NT2/D1 (cell line): ENCODE results near the gene SV2C.

ENCODE experiments used
- DNase-seq: peaks from one replicate; pipeline ENCODE4 v3.0.0-alpha.2; 2011; ENCODE audit warnings: low read depth, low spot score
- H3K27me3 ChIP-seq: 2 replicates; pipeline ENCODE4 v1.6.0; 2011; ENCODE audit warnings: mild to moderate bottlenecking; ENCODE audit not compliant: insufficient read length, insufficient read depth
- H3K36me3 ChIP-seq: 2 replicates; pipeline ENCODE4 v1.6.1; 2011; ENCODE audit warnings: mild to moderate bottlenecking, low read length, mixed read lengths; ENCODE audit not compliant: insufficient read depth, insufficient read length
- H3K4me1 ChIP-seq: 2 replicates; pipeline ENCODE4 v1.5.1; 2011; ENCODE audit not compliant: insufficient read depth, insufficient read length
- H3K4me3 ChIP-seq: 2 replicates; pipeline ENCODE4 v1.5.1; 2011; ENCODE audit warnings: low read depth; ENCODE audit not compliant: insufficient read length
- H3K9ac ChIP-seq: 2 replicates; pipeline ENCODE4 v1.6.0; 2011; ENCODE audit warnings: low read depth; ENCODE audit not compliant: insufficient read length
- H3K9me3 ChIP-seq: 2 replicates; pipeline ENCODE4 v1.5.1; 2011; ENCODE audit warnings: mild to moderate bottlenecking, low read length; ENCODE audit not compliant: insufficient read depth
- SUZ12 ChIP-seq: IDR thresholded peaks from 2 replicates; pipeline ENCODE4 v1.6.1; 2011; ENCODE audit not compliant: insufficient read length, insufficient read depth; ENCODE audit errors: extremely low read depth
- YY1 ChIP-seq: IDR thresholded peaks from 2 replicates; pipeline ENCODE4 v1.6.1; 2011; ENCODE audit not compliant: insufficient read length, insufficient read depth
- ZNF274 ChIP-seq: IDR thresholded peaks from 2 replicates; pipeline ENCODE4 v1.6.1; 2011; ENCODE audit warnings: mild to moderate bottlenecking, low read depth, low read length

SV2C gene

DNA sequence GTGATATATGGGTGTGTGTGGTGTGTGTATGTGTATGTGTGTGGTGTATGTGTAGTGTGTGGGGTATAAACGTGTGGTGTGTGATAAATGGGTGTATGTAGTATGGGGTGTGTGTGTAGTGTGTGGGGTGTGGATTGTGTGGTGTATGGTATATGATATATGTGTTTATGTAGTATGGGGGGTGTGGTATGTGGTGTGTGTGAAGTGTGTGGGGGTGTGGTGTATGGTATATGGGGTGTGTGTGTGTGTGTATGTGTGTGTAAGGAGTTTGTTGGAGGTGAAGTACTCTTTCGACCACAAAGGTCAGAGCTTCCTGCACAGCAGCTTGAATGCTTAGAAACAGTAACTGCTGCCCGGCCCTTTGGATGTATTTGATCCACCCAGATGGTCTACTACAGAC lies 174.7 kb downstream of the SV2C start:
- Histone ChIP-seq H3K27me3 (no peaks in the 10 kb centered on the region), H3K36me3 (no peaks in the 10 kb centered on the region), H3K4me1 (no peaks in the 10 kb centered on the region), H3K4me3 (no peak overlapping the region), H3K9me3 (no peaks in the 10 kb centered on the region), H3K9ac (no peak overlapping the region)
- no peak for DNase-seq
- no peak for TF ChIP-seq ZNF274
- TF ChIP-seq SUZ12: no peak

DNA sequence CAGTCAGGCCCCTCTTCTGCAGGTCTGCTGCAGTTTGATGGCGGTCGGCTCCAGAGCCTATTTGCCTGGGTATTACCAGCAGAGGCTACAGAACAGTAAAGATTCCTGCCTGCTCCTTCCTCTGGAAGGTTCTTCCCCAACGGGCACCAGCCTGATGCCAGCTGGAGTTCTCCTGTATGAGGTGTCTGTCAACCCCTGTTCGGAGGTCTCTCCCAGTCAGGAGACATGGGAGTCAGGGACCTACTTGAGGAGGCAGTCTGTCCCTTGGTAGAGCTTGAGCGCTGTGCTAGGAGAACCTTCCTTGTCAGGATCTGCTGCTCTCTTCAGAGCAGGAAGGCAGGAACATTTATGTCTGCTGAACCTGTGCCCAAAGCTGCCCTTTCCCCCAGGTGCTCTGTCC lies 181.5 kb downstream of the SV2C start:
- Histone ChIP-seq H3K9ac (no peak overlapping the region), H3K4me1 (no peaks in the 10 kb centered on the region), H3K36me3 (no peaks in the 10 kb centered on the region), H3K9me3 (no peaks in the 10 kb centered on the region), H3K4me3 (no peak overlapping the region), H3K27me3 (no peaks in the 10 kb centered on the region)
- DNase-seq: no peak
- TF ChIP-seq SUZ12: no peak
- no peak for TF ChIP-seq ZNF274
- no peak for TF ChIP-seq YY1

DNA sequence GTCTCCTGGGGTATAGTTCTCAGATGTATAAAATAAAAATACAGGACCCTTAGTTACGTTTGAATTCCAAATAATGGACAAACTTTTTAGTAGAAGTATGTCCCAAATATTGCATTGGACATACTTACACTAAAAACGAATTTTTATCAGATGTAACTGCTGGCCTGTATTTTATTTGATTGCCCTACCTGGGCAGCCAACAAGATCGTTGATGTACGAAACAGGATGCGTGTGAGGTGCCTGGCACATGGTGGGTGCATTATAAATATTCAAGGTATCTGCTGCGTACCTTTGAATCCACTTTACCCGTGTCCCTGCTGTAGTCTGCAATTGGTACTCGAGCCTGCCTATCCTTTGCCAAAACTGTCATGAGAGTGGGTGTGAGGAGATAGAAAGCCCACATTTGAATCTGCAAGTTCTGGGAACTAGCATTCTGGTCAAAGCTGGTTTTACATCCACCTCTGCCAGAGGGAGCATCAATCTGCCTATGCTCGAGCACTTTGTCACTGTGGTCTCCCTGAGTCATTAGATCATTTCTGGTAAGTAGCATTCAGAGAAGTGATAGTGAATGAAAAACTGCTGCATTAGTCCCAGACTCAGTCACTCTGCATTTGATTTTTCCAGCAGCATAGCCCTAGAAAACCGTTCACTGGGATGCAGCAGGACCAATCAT lies 186.2 kb downstream of the SV2C start:
- H3K9ac ChIP-seq: no peak overlapping the region
- H3K4me3 ChIP-seq: no peak overlapping the region
- no peaks in the 10 kb centered on the region for H3K9me3 ChIP-seq
- H3K4me1 ChIP-seq: no peaks in the 10 kb centered on the region
- TF ChIP-seq SUZ12 (no peak), YY1 (no peak)
- no peak for DNase-seq
- H3K27me3 ChIP-seq: no peaks in the 10 kb centered on the region
- H3K36me3 ChIP-seq: no peaks in the 10 kb centered on the region

DNA sequence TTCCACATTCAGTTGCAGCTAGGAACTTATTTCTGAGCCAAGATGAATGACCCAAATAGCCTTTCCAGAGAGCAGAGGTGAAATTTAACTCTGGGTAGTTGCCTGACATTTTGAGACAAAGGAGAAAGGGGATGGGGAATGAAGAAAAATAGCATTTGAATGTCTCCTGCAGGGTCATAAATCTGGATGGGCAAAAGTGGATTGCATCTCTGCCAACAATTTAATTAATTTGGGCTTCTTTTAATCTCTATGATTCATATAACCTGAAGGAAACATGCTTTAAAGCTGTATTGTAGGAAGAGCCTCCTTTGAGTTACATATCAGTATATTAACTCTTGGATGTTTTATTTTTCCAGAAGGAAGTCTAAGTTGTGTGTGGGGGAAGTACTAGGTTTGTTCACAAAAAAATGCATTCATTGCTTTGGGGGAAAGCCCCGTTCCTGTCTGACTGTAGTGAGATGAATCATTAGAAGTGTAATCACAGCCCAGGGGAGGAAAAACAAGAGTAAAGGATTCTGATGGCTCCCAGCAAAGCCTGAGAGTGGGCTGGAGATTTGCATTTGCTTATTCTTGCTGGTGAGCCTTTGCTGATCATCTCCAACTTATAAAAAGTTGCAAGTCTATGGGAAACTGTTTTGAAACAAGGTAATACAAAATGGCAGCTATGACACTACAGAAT lies 186.9 kb downstream of the SV2C start:
- H3K36me3 ChIP-seq: no peaks in the 10 kb centered on the region
- DNase-seq: no peak
- H3K9ac ChIP-seq: no peak overlapping the region
- H3K9me3 ChIP-seq: no peaks in the 10 kb centered on the region
- H3K4me1 ChIP-seq: no peaks in the 10 kb centered on the region
- no peaks in the 10 kb centered on the region for H3K27me3 ChIP-seq
- no peak overlapping the region for H3K4me3 ChIP-seq
- TF ChIP-seq SUZ12: no peak
- TF ChIP-seq ZNF274: no peak
- no peak for TF ChIP-seq YY1

DNA sequence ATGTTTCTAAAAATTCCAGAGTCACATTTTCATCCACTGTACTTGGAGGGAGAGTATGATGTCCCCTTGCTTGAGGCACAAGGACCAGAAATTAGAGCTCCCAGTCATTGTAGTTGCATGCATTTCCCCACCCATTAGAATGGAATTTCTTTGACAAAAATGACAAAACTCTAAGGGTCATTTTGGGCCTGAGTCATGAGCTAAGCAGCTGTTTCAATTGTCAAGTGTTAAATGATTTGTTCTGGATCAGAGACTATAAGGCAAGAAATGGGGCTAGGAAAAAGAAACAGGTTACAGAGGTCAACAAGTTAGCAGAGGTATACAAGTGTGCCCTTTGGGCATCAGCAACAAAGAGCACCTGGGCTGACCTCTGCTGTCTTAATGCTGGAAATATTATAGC lies 188.7 kb downstream of the SV2C start:
- Histone ChIP-seq H3K4me3 (no peak overlapping the region), H3K27me3 (no peaks in the 10 kb centered on the region), H3K9me3 (no peaks in the 10 kb centered on the region), H3K9ac (no peak overlapping the region), H3K36me3 (no peaks in the 10 kb centered on the region), H3K4me1 (no peaks in the 10 kb centered on the region)
- DNase-seq: no peak
- no peak for TF ChIP-seq ZNF274
- no peak for TF ChIP-seq SUZ12
- no peak for TF ChIP-seq YY1

DNA sequence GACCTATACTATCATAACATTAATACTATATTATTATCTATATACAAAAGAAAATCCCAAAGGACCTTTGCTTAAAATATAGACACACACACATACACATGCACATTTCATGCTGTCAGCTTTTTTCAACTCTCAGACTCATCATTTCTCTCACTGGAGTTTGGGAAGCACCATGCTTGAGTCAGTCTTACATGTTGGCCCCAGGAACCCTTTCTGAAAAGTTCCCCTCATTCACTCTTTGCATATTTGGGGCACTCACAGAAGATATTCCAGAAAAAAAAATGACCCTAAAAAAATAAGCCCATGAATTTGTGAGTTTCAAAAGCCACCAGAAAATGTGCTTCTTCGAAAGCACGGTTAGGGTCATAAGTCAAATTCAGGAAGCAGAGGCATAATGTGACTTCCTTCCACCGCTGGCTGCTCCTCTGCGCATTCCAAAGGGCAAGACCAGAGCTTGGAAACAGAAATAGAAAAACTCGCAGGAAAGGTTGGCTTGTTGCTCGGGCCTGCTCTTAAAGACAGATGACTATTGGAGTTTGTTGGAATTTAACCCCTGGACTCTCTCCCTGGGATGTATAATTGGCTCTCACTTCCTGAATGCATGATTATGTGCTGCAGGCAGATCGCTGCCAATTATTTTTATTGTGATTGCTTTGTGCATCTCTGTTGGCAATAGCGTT lies 190.2 kb downstream of the SV2C start:
- H3K9ac ChIP-seq: no peak overlapping the region
- TF ChIP-seq ZNF274: no peak
- TF ChIP-seq SUZ12: no peak
- no peak for TF ChIP-seq YY1
- H3K27me3 ChIP-seq: no peaks in the 10 kb centered on the region
- DNase-seq: no peak
- H3K9me3 ChIP-seq: no peaks in the 10 kb centered on the region
- no peak overlapping the region for H3K4me3 ChIP-seq
- no peaks in the 10 kb centered on the region for H3K36me3 ChIP-seq
- H3K4me1 ChIP-seq: no peaks in the 10 kb centered on the region

DNA sequence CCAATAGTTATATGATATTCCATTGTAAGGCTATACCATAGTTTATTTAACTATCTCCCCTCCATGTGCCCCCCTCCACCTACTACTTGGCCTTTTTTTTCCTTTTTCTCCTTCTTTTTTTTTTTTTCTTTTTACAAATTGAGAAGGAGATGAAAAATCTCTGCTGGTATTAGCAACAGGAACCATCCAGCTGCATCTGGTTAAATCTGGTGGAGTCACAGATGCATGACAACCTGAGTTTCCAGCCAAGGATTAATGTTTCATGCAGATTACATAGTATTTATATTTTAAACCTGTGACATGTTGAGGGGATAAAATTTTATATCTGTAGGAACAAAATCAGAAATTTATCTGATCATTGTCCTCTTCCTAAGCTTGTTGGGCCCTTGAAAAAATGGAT lies 191.4 kb downstream of the SV2C start:
- no peaks in the 10 kb centered on the region for H3K36me3 ChIP-seq
- DNase-seq: no peak
- no peak overlapping the region for H3K4me3 ChIP-seq
- no peaks in the 10 kb centered on the region for H3K4me1 ChIP-seq
- H3K9ac ChIP-seq: no peak overlapping the region
- H3K27me3 ChIP-seq: no peaks in the 10 kb centered on the region
- TF ChIP-seq YY1 (no peak), ZNF274 (no peak), SUZ12 (no peak)
- no peaks in the 10 kb centered on the region for H3K9me3 ChIP-seq
